Mesodermal cell (in vitro differentiated cells): ENCODE results near the gene URB2.

Source experiments
- H3K27ac ChIP-seq: 2 replicates; pipeline ENCODE4 v1.7.0; 2013; ENCODE audit warnings: mild to moderate bottlenecking, low read depth, low read length, moderate library complexity; ENCODE audit not compliant: severe bottlenecking
- H3K36me3 ChIP-seq: 2 replicates; pipeline ENCODE4 v1.7.1; 2013; ENCODE audit warnings: mild to moderate bottlenecking, low read length, moderate library complexity; ENCODE audit not compliant: control insufficient read depth, insufficient read depth
- H3K4me1 ChIP-seq: one replicate; pipeline ENCODE4 v1.7.1; 2013; ENCODE audit warnings: mild to moderate bottlenecking, low read length; ENCODE audit not compliant: insufficient read depth, control insufficient read depth, poor library complexity, severe bottlenecking
- H3K4me3 ChIP-seq: 2 replicates; pipeline ENCODE4 v1.7.0; 2013; ENCODE audit warnings: low read length, control low read depth, mild to moderate bottlenecking; ENCODE audit not compliant: insufficient read depth, poor library complexity, severe bottlenecking; ENCODE audit errors: extremely low read depth
- H3K9me3 ChIP-seq: 2 replicates; pipeline ENCODE4 v1.7.1; 2013; ENCODE audit warnings: mild to moderate bottlenecking, low read length, moderate library complexity; ENCODE audit not compliant: control insufficient read depth
- WGBS, 2 experiments: methylation state at CpG; one replicate each; pipeline ENCODE4 v1.1.5; 2013; ENCODE audit warnings: missing lambda C conversion rate in 2 of 2; ENCODE audit not compliant: insufficient coverage in 2 of 2; 5-methylcytosine and 5-hydroxymethylcytosine counted together

Gene URB2

GRCh38 chr1:229643996-229644745 is 18.1 kb downstream of the URB2 start:
- Histone ChIP-seq H3K27ac (no peak overlapping the region), H3K4me3 (no peak overlapping the region), H3K36me3 (peaks cover 73% of the 10 kb centered on the region)

GRCh38 chr1:229645324-229645993 is 19.4 kb downstream of the URB2 start:
- 95 to 96% methylated on average over 15 of the region's 15 CpGs for WGBS, 2 experiments
- Histone ChIP-seq H3K4me1 (no peaks in the 10 kb centered on the region), H3K36me3 (peaks cover 79% of the 10 kb centered on the region), H3K27ac (no peak overlapping the region), H3K9me3 (no peaks in the 10 kb centered on the region), H3K4me3 (no peak overlapping the region)

More at GRCh38 chr1:229643996-229644745, 18.1 kb downstream of the URB2 start:
- no peaks in the 10 kb centered on the region for H3K9me3 ChIP-seq
- 87 to 98% methylated on average over 6 of the region's 6 CpGs for WGBS, 2 experiments
- no peaks in the 10 kb centered on the region for H3K4me1 ChIP-seq

- Histone ChIP-seq H3K27ac (no peak overlapping the region), H3K4me1 (no peaks in the 10 kb centered on the region), H3K9me3 (no peaks in the 10 kb centered on the region), H3K4me3 (no peak overlapping the region), H3K36me3 (peaks cover 87% of the 10 kb centered on the region)
- WGBS, 2 experiments: 100% methylated on average over 1 to 3 of the region's 4 CpGs
These were observed 22.4 kb downstream of the URB2 start for GRCh38 chr1:229648406-229648805.

- H3K36me3 ChIP-seq: peaks cover 84% of the 10 kb centered on the region
- WGBS, 2 experiments: 91 to 100% methylated on average over 3 of the region's 4 CpGs
- H3K27ac ChIP-seq: no peak overlapping the region
- no peaks in the 10 kb centered on the region for H3K9me3 ChIP-seq
- H3K4me1 ChIP-seq: no peaks in the 10 kb centered on the region
- no peak overlapping the region for H3K4me3 ChIP-seq
These were observed 24.0 kb downstream of the URB2 start for GRCh38 chr1:229650045-229650444.

GRCh38 chr1:229651546-229651945 is 25.5 kb downstream of the URB2 start:
- Histone ChIP-seq H3K9me3 (no peaks in the 10 kb centered on the region), H3K36me3 (peaks cover 78% of the 10 kb centered on the region), H3K4me1 (no peaks in the 10 kb centered on the region), H3K27ac (no peak overlapping the region), H3K4me3 (no peak overlapping the region)
- WGBS, 2 experiments: 94 to 100% methylated on average over 2 of the region's 3 CpGs

- Histone ChIP-seq H3K9me3 (no peaks in the 10 kb centered on the region), H3K36me3 (peaks cover 79% of the 10 kb centered on the region), H3K4me1 (no peaks in the 10 kb centered on the region), H3K27ac (no peak overlapping the region), H3K4me3 (no peak overlapping the region)
- WGBS, 2 experiments: no CpG with 5 or more reads among the region's 1 CpG
These were observed 27.4 kb downstream of the URB2 start for GRCh38 chr1:229653420-229653819.

- peaks cover 69% of the 10 kb centered on the region for H3K36me3 ChIP-seq
These were observed 29.7 kb downstream of the URB2 start for GRCh38 chr1:229655781-229656180.

GRCh38 chr1:229657993-229658755 is 32.1 kb downstream of the URB2 start:
- Histone ChIP-seq H3K4me1 (no peaks in the 10 kb centered on the region), H3K27ac (no peak overlapping the region), H3K36me3 (peaks cover 57% of the 10 kb centered on the region), H3K4me3 (no peak overlapping the region), H3K9me3 (no peaks in the 10 kb centered on the region)
- 100% methylated on average over 1 of the region's 2 CpGs; no CpG with 5 or more reads in 1 of the 2 experiments for WGBS, 2 experiments

More at GRCh38 chr1:229655781-229656180, 29.7 kb downstream of the URB2 start:
- WGBS, 2 experiments: 88 to 100% methylated on average over 2 to 5 of the region's 5 CpGs
- H3K9me3 ChIP-seq: no peaks in the 10 kb centered on the region
- no peaks in the 10 kb centered on the region for H3K4me1 ChIP-seq
- H3K4me3 ChIP-seq: no peak overlapping the region
- no peak overlapping the region for H3K27ac ChIP-seq

- H3K36me3 ChIP-seq: peaks cover 36% of the 10 kb centered on the region
- no peaks in the 10 kb centered on the region for H3K9me3 ChIP-seq
- 48 to 54% methylated on average over 10 to 15 of the region's 19 CpGs for WGBS, 2 experiments
- no peak overlapping the region for H3K27ac ChIP-seq
- no peaks in the 10 kb centered on the region for H3K4me1 ChIP-seq
- H3K4me3 ChIP-seq: no peak overlapping the region
These were observed 35.2 kb downstream of the URB2 start for GRCh38 chr1:229661022-229661877.

- H3K27ac ChIP-seq: no peak overlapping the region
- peaks cover 32% of the 10 kb centered on the region for H3K36me3 ChIP-seq
- no peak overlapping the region for H3K4me3 ChIP-seq
- no peaks in the 10 kb centered on the region for H3K9me3 ChIP-seq
- no peaks in the 10 kb centered on the region for H3K4me1 ChIP-seq
- WGBS, 2 experiments: 89 to 98% methylated on average over 5 to 7 of the region's 8 CpGs
These were observed 35.9 kb downstream of the URB2 start for GRCh38 chr1:229661897-229662296.
